HCT116 (cell line): ENCODE data around the gene LSM10. TPM values are rescaled to one million over a fixed set of nuclear protein-coding genes. Genes with fewer than 3 reads are reported as not detected.
A peak's percentile ranks its signal among the peaks of the same experiment; 100 is the strongest.

Experiments used
- ATAC-seq: fragments of 200-7000 bp; cut with Tn5 transposase; 2 replicates; pipeline ENCODE4 v1.9.1; 2020; ENCODE audit warnings: mild to moderate bottlenecking, moderate library complexity
- BruUV-seq: library from RNA; stranded (reverse); fragments of 400-500 nt; replicated peaks from 2 replicates; lab custom pipeline; 2021; lab: Mats Ljungman, UMichigan
- CTCF ChIA-PET: fragments of 300-600 bp; sonication (Branson Sonifier 250); formaldehyde crosslinking; loops from one replicate; lab custom pipeline; 2021; ENCODE audit warnings: antibody characterized with exemption; lab: Charles Lee
- POLR2A ChIA-PET: fragments of 300-600, 350-600 bp; sonication (Branson Sonifier 250); formaldehyde crosslinking; loops from one replicate; lab custom pipeline; 2021; ENCODE audit warnings: antibody characterized with exemption; lab: Charles Lee
- RAD21 ChIA-PET, 2 experiments: fragments of 300-600 bp; sonication (Branson Sonifier 250); formaldehyde crosslinking; loops; one replicate each; lab custom pipeline; 2023; ENCODE audit warnings: low total read pairs in 2 of 2; ENCODE audit not compliant: uncharacterized antibody in 2 of 2, unreplicated experiment in 2 of 2, low non-redundant PET in 1 of 2; lab: Charles Lee
- DNase-seq: peaks from one replicate; pipeline ENCODE4 v3.0.0-alpha.2; 2010; ENCODE audit warnings: low read depth, low spot score
- H2AFZ ChIP-seq: fragments of 200-600 bp; shearing (Covaris generic), sonication (generic); 2 replicates; pipeline ENCODE4 v1.6.1; 2017; ENCODE audit warnings: low read depth, mixed run types, mixed read lengths, antibody characterized with exemption, low read length; ENCODE audit not compliant: poor library complexity, severe bottlenecking
- H3K27ac ChIP-seq: 2 replicates; pipeline ENCODE4 v1.5.1; 2012; ENCODE audit warnings: low read depth, low read length
- H3K27me3 ChIP-seq: fragments of 200-600 bp; sonication (generic); 2 replicates; pipeline ENCODE4 v1.6.1; 2016; ENCODE audit warnings: mixed run types, low read length, mixed read lengths; ENCODE audit not compliant: insufficient read depth
- H3K36me3 ChIP-seq, 2 experiments: fragments of 200-500 bp in 1 of 2; fragments of 200-600 bp in 1 of 2; sonication (Bioruptor generic) in 1 of 2; sonication (generic) in 1 of 2; 2 replicates each; pipeline versions ENCODE4 v1.5.1 to v1.6.1; 2014 to 2016; ENCODE audit warnings: low read length in 2 of 2, inconsistent platforms in 1 of 2, mixed read lengths in 1 of 2, mixed run types in 1 of 2; ENCODE audit not compliant: insufficient read depth in 2 of 2, control insufficient read depth in 1 of 2
- H3K4me1 ChIP-seq, 2 experiments: fragments of 200-600 bp in 1 of 2; sonication (generic) in 1 of 2; 2 replicates each; pipeline versions ENCODE4 v1.5.1 to v1.6.1; 2012 to 2017; ENCODE audit warnings: low read length in 2 of 2, inconsistent platforms in 1 of 2, mild to moderate bottlenecking in 1 of 2, mixed read lengths in 1 of 2, mixed run types in 1 of 2, moderate library complexity in 1 of 2; ENCODE audit not compliant: insufficient read depth in 2 of 2, control insufficient read depth in 1 of 2
- H3K4me2 ChIP-seq: fragments of 200-600 bp; sonication (generic); 2 replicates; pipeline ENCODE4 v1.6.1; 2017; ENCODE audit warnings: mixed run types, low read length, mixed read lengths
- H3K4me3 ChIP-seq, 2 experiments: fragments of 200-600 bp in 1 of 2; sonication (generic) in 1 of 2; replicated peaks in 1 of 2; 2 replicates each; pipeline ENCODE4 v1.5.1; 2011 to 2016; ENCODE audit warnings: low read length in 2 of 2, control low read depth in 1 of 2, low read depth in 1 of 2, mild to moderate bottlenecking in 1 of 2, mixed read lengths in 1 of 2, mixed run types in 1 of 2
- H3K79me2 ChIP-seq: fragments of 200-600 bp; sonication (generic); 2 replicates; pipeline ENCODE4 v1.6.1; 2017; ENCODE audit warnings: mild to moderate bottlenecking, mixed run types, low read length, moderate library complexity, mixed read lengths; ENCODE audit not compliant: insufficient read depth
- H3K9ac ChIP-seq: fragments of 200-600 bp; sonication (generic); 2 replicates; pipeline ENCODE4 v1.6.1; 2016; ENCODE audit warnings: low read length, mixed read lengths
- H3K9me2 ChIP-seq: fragments of 200-600 bp; sonication (generic), shearing (Covaris generic); 2 replicates; pipeline ENCODE4 v1.6.1; 2017; ENCODE audit warnings: mixed run types, mild to moderate bottlenecking, moderate library complexity; ENCODE audit not compliant: insufficient read depth
- H3K9me3 ChIP-seq, 2 experiments: fragments of 200-500 bp in 1 of 2; fragments of 200-600 bp in 1 of 2; sonication (Bioruptor generic) in 1 of 2; sonication (generic) in 1 of 2; 2 replicates each; pipeline ENCODE4 v1.6.1; 2014 to 2017; ENCODE audit warnings: low read length in 2 of 2, mixed read lengths in 2 of 2, inconsistent platforms in 1 of 2, low read depth in 1 of 2, mild to moderate bottlenecking in 1 of 2, mixed run types in 1 of 2, moderate library complexity in 1 of 2; ENCODE audit not compliant: control insufficient read depth in 1 of 2, insufficient read depth in 1 of 2
- H4K20me1 ChIP-seq: fragments of 200-600 bp; sonication (generic), shearing (Covaris generic); 2 replicates; pipeline ENCODE4 v1.6.1; 2017; ENCODE audit warnings: mixed run types, mild to moderate bottlenecking, moderate library complexity; ENCODE audit not compliant: insufficient read depth
- CBX3 ChIP-seq: IDR thresholded peaks from 2 replicates; pipeline ENCODE4 v1.6.1; 2012; ENCODE audit warnings: low read depth
- CEBPB ChIP-seq: IDR thresholded peaks from 2 replicates; pipeline ENCODE4 v1.6.1; 2012; ENCODE audit warnings: low read depth
- EGR1 ChIP-seq: IDR thresholded peaks from 2 replicates; pipeline ENCODE4 v1.6.1; 2012; ENCODE audit warnings: low read depth
- ELF1 ChIP-seq: IDR thresholded peaks from 2 replicates; pipeline ENCODE4 v1.6.1; 2012; ENCODE audit warnings: low read depth, borderline replicate concordance
- FOSL1 ChIP-seq: IDR thresholded peaks from 2 replicates; pipeline ENCODE4 v1.6.1; 2012; ENCODE audit warnings: low read depth
- JUND ChIP-seq: IDR thresholded peaks from 2 replicates; pipeline ENCODE4 v1.6.1; 2012
- POLR2A ChIP-seq: IDR thresholded peaks from 2 replicates; pipeline ENCODE4 v1.7.0; 2011; ENCODE audit warnings: borderline replicate concordance; ENCODE audit not compliant: insufficient read depth, insufficient read length; ENCODE audit errors: extremely low read depth
- RAD21 ChIP-seq: IDR thresholded peaks from 2 replicates; pipeline ENCODE4 v1.6.1; 2012; ENCODE audit warnings: low read depth, mild to moderate bottlenecking
- SP1 ChIP-seq: IDR thresholded peaks from 2 replicates; pipeline ENCODE4 v1.6.1; 2012; ENCODE audit warnings: low read depth
- SRF ChIP-seq: IDR thresholded peaks from 2 replicates; pipeline ENCODE4 v1.6.1; 2012; ENCODE audit warnings: low read depth
- intact Hi-C: fragments of 100-400 bp; cut with micrococcal nuclease; formaldehyde crosslinking; loops from 2 replicates; pipeline ENCODE4 v1.10.0; 2022
- total RNA-seq: library from RNA; stranded (reverse); gene quantifications from one replicate; pipeline ENCODE4 v1.2.1, GENCODE V29; 2021; ENCODE audit not compliant: unreplicated experiment
- TF ChIP-seq, protein P1 (sequence below), 3 experiments: fragments of 200-600 bp in 1 of 3; sonication (generic) in 1 of 3; IDR thresholded peaks in 2 of 3; conservative IDR thresholded peaks in 1 of 3; 2 replicates each; pipeline ENCODE4 v1.5.1; 2012 to 2017; ENCODE audit warnings: low read depth in 2 of 3, low read length in 2 of 3, antibody characterized with exemption in 1 of 3, borderline replicate concordance in 1 of 3, control low read depth in 1 of 3, mild to moderate bottlenecking in 1 of 3, mixed read lengths in 1 of 3, mixed run types in 1 of 3, moderate library complexity in 1 of 3; ENCODE audit not compliant: insufficient read depth in 1 of 3
- TF ChIP-seq, protein P2 (sequence below): IDR thresholded peaks from 2 replicates; pipeline ENCODE4 v1.6.1; 2012; ENCODE audit warnings: low read depth
- TF ChIP-seq, protein P3 (sequence below): IDR thresholded peaks from 2 replicates; pipeline ENCODE4 v1.6.1; 2012

The LSM10 gene
- total RNA-seq, 1 experiment from 2014 or later, result 49.5 TPM

DNA sequence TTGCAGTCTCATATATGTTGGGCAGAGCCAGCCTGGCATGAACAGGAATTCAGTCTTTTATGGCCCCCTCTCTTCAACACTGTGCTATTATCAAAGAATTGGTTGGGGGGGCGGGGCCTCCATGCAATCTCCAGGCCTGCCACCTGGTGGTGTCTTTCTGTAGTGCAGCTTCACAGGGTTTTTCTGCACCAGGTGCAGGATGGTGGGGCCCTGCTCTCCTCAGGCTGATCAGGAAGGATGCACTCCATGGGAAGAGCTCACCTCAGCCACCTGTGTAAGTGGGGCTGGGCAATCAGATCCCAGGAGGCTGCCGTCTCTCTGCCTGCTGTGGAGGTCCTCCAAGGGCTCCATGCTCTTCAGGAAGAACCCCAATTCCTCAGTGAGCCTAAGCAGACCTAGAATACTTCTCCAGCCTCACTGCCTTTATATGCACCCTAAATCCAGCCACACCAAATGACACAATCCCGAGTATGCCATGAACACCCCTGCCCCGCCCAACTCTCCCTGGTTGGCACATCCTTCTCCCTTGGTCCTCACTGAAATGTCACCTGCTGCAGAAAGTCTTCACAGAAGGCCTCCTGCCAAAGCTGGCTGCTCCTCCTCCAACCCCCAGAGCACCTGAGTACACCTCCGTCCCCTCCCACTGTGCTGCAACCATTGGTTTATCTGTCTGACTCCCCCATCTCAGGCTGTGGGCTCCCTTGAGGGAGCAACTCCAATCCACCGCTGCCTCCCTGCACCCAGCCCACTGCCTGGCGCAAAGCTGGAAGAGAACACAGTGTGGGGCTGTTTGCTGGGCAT, 28.4 kb downstream of the LSM10 start:
- Histone ChIP-seq H3K9me3 (no peaks in the 10 kb centered on the region), H3K4me3 (no peak overlapping the region), H3K4me2 (peak overlapping the region; percentile 21; the same call in 1 of the 2 replicates), H3K9ac (no peak overlapping the region), H3K27ac (peak overlapping the region; percentile 16; the same call in 1 of the 2 replicates), H3K79me2 (peaks cover 68% of the 10 kb centered on the region), H2AFZ (no peak overlapping the region), H4K20me1 (no peaks in the 10 kb centered on the region; the same call in 1 of the 2 replicates), H3K9me2 (no peaks in the 10 kb centered on the region), H3K27me3 (no peaks in the 10 kb centered on the region), H3K4me1 (peaks cover 34 to 47% of the 10 kb centered on the region in 2 experiments), H3K36me3 (peaks cover 0 to 10% of the 10 kb centered on the region in 2 experiments; a peak in 1 of 4 replicates)
- ChIA-PET POLR2A (interaction anchor here (1.2 to 1.8 kb wide), 2 partner anchors 17 to 19 kb away, joined by 3 to 11 read pairs; no protein-coding TSS in a partner anchor), RAD21 (interaction anchor here in 1 of 2 experiments (0.9 kb wide), 1 partner anchor 18 kb away, joined by 4 read pairs; no protein-coding TSS in a partner anchor), CTCF (interaction anchor here (0.6 to 1.6 kb wide), 9 partner anchors 8 to 220 kb away, joined by 3 to 7 read pairs (median 4); partner anchors contain the start of genes EVA1B and TRAPPC3)
- no TSS peak for BruUV-seq
- intact Hi-C loops, result loop anchor here (1.0 to 5.0 kb wide), 2 partner anchors 52 to 272 kb away; no protein-coding TSS in a partner anchor
- DNase-seq, result peak; percentile 43
- ATAC-seq, result peak; percentile 67
- TF ChIP-seq RAD21 (peak; percentile 79), SP1 (no peak)
- TF ChIP-seq, protein P1, sequence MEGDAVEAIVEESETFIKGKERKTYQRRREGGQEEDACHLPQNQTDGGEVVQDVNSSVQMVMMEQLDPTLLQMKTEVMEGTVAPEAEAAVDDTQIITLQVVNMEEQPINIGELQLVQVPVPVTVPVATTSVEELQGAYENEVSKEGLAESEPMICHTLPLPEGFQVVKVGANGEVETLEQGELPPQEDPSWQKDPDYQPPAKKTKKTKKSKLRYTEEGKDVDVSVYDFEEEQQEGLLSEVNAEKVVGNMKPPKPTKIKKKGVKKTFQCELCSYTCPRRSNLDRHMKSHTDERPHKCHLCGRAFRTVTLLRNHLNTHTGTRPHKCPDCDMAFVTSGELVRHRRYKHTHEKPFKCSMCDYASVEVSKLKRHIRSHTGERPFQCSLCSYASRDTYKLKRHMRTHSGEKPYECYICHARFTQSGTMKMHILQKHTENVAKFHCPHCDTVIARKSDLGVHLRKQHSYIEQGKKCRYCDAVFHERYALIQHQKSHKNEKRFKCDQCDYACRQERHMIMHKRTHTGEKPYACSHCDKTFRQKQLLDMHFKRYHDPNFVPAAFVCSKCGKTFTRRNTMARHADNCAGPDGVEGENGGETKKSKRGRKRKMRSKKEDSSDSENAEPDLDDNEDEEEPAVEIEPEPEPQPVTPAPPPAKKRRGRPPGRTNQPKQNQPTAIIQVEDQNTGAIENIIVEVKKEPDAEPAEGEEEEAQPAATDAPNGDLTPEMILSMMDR (IDR thresholded peaks at IDR 0.05 in 2 of 3, conservative IDR thresholded peaks at IDR 0.05 in 1 of 3; ENCODE audit: borderline replicate concordance in 1 of 3, insufficient read depth in 1 of 3, low read depth in 2 of 3, low read length in 2 of 3), result peak; percentile 87 to 89 (median 89)

DNA sequence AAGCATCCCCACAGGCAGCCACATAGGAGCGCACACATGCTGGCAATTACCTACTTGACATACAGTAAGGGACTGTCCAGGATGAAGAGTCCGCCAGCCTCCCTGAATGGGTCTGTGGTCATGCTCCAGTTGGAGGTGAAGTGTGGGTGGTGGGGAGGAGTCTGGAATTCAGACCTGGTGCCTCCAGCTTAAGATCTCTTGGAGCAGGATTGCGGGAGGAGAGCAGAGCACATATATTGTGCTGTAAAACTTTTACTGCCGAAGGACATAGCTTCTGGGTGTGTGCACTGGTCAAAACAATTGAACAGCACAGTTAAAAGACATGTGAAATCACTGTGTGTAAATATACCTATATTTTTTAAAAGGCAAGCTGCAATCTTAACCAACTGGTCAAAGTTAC, 29.9 kb downstream of the LSM10 start:
- H3K27ac ChIP-seq, result no peak overlapping the region
- H3K9me2 ChIP-seq, result no peaks in the 10 kb centered on the region
- peaks cover 54% of the 10 kb centered on the region for H3K79me2 ChIP-seq
- H2AFZ ChIP-seq, result no peak overlapping the region
- intact Hi-C loops, result loop anchor here (5.0 kb wide), 1 partner anchor 270 kb away; no protein-coding TSS in a partner anchor
- ATAC-seq, result no peak
- H3K36me3 ChIP-seq, result peaks cover 0 to 10% of the 10 kb centered on the region in 2 experiments; a peak in 1 of 4 replicates
- no peaks in the 10 kb centered on the region for H3K27me3 ChIP-seq
- H3K4me1 ChIP-seq, result peaks cover 21 to 32% of the 10 kb centered on the region in 2 experiments
- H3K4me2 ChIP-seq, result no peak overlapping the region
- no peak overlapping the region for H3K4me3 ChIP-seq
- no TSS peak for BruUV-seq
- ChIA-PET RAD21 (no interaction called here), POLR2A (no interaction called here), CTCF (no interaction called here)
- no peak overlapping the region for H3K9ac ChIP-seq
- DNase-seq, result no peak
- no peaks in the 10 kb centered on the region for H3K9me3 ChIP-seq
- no peaks in the 10 kb centered on the region for H4K20me1 ChIP-seq
- TF ChIP-seq RAD21 (no peak), EGR1 (no peak), FOSL1 (no peak), SRF (no peak), JUND (no peak), POLR2A (no peak), ELF1 (no peak), CBX3 (no peak), SP1 (no peak), CEBPB (no peak)
- TF ChIP-seq, protein P2, sequence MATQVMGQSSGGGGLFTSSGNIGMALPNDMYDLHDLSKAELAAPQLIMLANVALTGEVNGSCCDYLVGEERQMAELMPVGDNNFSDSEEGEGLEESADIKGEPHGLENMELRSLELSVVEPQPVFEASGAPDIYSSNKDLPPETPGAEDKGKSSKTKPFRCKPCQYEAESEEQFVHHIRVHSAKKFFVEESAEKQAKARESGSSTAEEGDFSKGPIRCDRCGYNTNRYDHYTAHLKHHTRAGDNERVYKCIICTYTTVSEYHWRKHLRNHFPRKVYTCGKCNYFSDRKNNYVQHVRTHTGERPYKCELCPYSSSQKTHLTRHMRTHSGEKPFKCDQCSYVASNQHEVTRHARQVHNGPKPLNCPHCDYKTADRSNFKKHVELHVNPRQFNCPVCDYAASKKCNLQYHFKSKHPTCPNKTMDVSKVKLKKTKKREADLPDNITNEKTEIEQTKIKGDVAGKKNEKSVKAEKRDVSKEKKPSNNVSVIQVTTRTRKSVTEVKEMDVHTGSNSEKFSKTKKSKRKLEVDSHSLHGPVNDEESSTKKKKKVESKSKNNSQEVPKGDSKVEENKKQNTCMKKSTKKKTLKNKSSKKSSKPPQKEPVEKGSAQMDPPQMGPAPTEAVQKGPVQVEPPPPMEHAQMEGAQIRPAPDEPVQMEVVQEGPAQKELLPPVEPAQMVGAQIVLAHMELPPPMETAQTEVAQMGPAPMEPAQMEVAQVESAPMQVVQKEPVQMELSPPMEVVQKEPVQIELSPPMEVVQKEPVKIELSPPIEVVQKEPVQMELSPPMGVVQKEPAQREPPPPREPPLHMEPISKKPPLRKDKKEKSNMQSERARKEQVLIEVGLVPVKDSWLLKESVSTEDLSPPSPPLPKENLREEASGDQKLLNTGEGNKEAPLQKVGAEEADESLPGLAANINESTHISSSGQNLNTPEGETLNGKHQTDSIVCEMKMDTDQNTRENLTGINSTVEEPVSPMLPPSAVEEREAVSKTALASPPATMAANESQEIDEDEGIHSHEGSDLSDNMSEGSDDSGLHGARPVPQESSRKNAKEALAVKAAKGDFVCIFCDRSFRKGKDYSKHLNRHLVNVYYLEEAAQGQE, result no peak
- TF ChIP-seq, protein P3, sequence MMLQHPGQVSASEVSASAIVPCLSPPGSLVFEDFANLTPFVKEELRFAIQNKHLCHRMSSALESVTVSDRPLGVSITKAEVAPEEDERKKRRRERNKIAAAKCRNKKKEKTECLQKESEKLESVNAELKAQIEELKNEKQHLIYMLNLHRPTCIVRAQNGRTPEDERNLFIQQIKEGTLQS, result no peak
